A673 (cell line): Measurements from ENCODE around the gene KRT14. TPM values are rescaled to one million over a fixed set of nuclear protein-coding genes. Genes with fewer than 3 reads are reported as not detected.
"Not testable (repeated sequence)": the region's sequence is repeated elsewhere in the genome, so short reads cannot be mapped to it uniquely, and the experiment has no call there.

ENCODE experiments used
- BruUV-seq: library from RNA; stranded (reverse); fragments of 400-500 nt; replicated peaks from 2 replicates; lab custom pipeline; 2021; lab: Mats Ljungman, UMichigan
- CTCF ChIA-PET: fragments of 300-600 bp; sonication (Branson Sonifier 250); formaldehyde crosslinking; loops from one replicate; lab custom pipeline; 2022; ENCODE audit warnings: antibody characterized with exemption; lab: Charles Lee
- POLR2A ChIA-PET: fragments of 300-600 bp; sonication (Branson Sonifier 250); formaldehyde crosslinking; loops from one replicate; lab custom pipeline; 2022; ENCODE audit warnings: antibody characterized with exemption; ENCODE audit not compliant: low non-redundant PET; lab: Charles Lee
- DNase-seq: peaks from one replicate; pipeline ENCODE4 v3.0.0-alpha.2; 2015; ENCODE audit warnings: low spot score
- H3K27ac ChIP-seq: fragments of 200-600 bp; sonication (generic); 2 replicates; pipeline ENCODE4 v1.5.1; 2016; ENCODE audit warnings: mixed run types, low read depth, mild to moderate bottlenecking, mixed read lengths, antibody characterized with exemption, low read length; ENCODE audit not compliant: poor library complexity, severe bottlenecking
- H3K27me3 ChIP-seq: fragments of 200-600 bp; sonication (generic); replicated peaks from 2 replicates; pipeline ENCODE4 v1.6.1; 2017; ENCODE audit warnings: mixed run types, low read depth, mild to moderate bottlenecking, mixed read lengths, antibody characterized with exemption, low read length; ENCODE audit not compliant: insufficient read depth, poor library complexity
- H3K36me3 ChIP-seq: fragments of 200-600 bp; sonication (generic); 2 replicates; pipeline ENCODE4 v1.6.1; 2016; ENCODE audit warnings: mixed run types, mild to moderate bottlenecking, mixed read lengths, antibody characterized with exemption, low read length; ENCODE audit not compliant: insufficient read depth, poor library complexity, severe bottlenecking
- H3K4me1 ChIP-seq: fragments of 200-600 bp; sonication (generic); 2 replicates; pipeline ENCODE4 v1.6.1; 2017; ENCODE audit warnings: mixed run types, mild to moderate bottlenecking, mixed read lengths, antibody characterized with exemption, low read length; ENCODE audit not compliant: insufficient read depth, poor library complexity, severe bottlenecking
- H3K4me3 ChIP-seq: fragments of 200-600 bp; sonication (generic); 2 replicates; pipeline ENCODE4 v1.5.1; 2016; ENCODE audit warnings: low read depth, mixed run types, mild to moderate bottlenecking, mixed read lengths, low read length; ENCODE audit not compliant: poor library complexity, severe bottlenecking
- H3K9me3 ChIP-seq: fragments of 200-600 bp; sonication (generic); 2 replicates; pipeline ENCODE4 v1.6.1; 2016; ENCODE audit warnings: mixed run types, low read depth, mild to moderate bottlenecking, mixed read lengths, antibody characterized with exemption, low read length; ENCODE audit not compliant: poor library complexity, severe bottlenecking
- CTCF ChIP-seq: fragments of 300-800, 200-600 bp; sonication (generic); conservative IDR thresholded peaks from 2 replicates; pipeline ENCODE4 v1.5.1; 2017; ENCODE audit warnings: low read depth, mild to moderate bottlenecking, antibody characterized with exemption, low read length, moderate library complexity, mixed read lengths
- EZH2 ChIP-seq: fragments of 200-600 bp; sonication (generic); IDR thresholded peaks from 2 replicates; pipeline ENCODE4 v1.6.1; 2017; ENCODE audit warnings: borderline replicate concordance, low read depth, mild to moderate bottlenecking, mixed read lengths, antibody characterized with exemption, low read length; ENCODE audit not compliant: poor library complexity, severe bottlenecking
- intact Hi-C: fragments of 100-400 bp; cut with micrococcal nuclease; formaldehyde crosslinking; loops from one replicate; pipeline ENCODE4 v1.10.0; 2022; ENCODE audit not compliant: unreplicated experiment
- total RNA-seq: library from RNA; stranded (reverse); gene quantifications from 2 replicates; pipeline ENCODE4 v1.2.3, GENCODE V29; 2021

KRT14 gene
- total RNA-seq, 1 experiment from 2014 or later = not detected

- POLR2A ChIA-PET = no interaction called here
These were observed 3.3 kb downstream of the KRT14 start for GRCh38 chr17:41583137-41584127.

DNA sequence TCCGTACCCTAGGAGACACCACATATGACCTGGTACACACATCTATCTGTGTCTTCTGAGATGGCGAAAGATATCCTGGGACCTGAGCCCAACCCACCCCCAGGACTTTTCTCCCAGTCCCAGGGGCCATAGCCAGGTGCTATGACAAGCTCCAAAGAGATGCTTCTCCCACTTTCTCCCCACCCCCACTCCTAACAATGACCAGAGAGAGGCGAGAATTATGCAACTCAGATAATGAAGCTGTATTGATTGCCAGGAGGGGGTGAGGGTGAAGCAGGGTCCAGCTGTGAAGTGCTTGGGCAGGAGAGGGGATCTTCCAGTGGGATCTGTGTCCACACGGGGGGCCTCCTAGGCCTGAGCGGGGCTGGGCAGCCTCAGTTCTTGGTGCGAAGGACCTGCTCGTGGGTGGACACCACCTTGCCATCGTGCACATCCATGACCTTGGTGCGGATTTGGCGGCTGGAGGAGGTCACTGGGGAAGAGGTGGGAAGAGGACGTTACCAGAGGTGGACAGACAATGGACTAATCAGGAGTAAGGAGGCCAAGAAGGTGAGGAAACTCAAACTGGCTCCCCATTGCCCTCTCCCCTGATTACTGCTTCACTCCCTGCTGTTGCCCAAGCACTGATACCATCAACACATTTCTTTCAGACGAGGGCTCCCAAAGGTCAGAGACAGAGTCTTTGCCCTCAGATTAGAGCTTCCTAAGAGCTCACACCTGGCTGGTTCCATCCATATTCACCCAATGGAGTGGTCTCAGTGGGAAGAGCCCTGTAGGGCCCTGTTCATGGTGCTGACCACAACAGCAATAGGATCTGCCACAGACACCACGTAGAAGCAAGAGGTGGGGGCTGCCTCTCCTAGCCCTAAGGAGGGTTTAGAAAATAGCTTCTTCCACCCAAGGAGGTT lies 4.4 kb downstream of the KRT14 start:
- H3K4me1 ChIP-seq, CTCF ChIA-PET, H3K9me3 ChIP-seq, H3K4me3 ChIP-seq, intact Hi-C loops, BruUV-seq, H3K36me3 ChIP-seq, DNase-seq, H3K27ac ChIP-seq, POLR2A ChIA-PET, H3K27me3 ChIP-seq: not testable (repeated sequence)

More at GRCh38 chr17:41583137-41584127, 3.3 kb downstream of the KRT14 start:
- intact Hi-C loops = no loop called here
- CTCF ChIA-PET = no interaction called here
- Histone ChIP-seq H3K36me3 (no peaks in the 10 kb centered on the region), H3K9me3 (no peaks in the 10 kb centered on the region), H3K4me3 (no peak overlapping the region), H3K27ac (no peak overlapping the region), H3K27me3 (no peaks in the 10 kb centered on the region), H3K4me1 (no peaks in the 10 kb centered on the region)
- TF ChIP-seq EZH2 (no peak), CTCF (no peak)
- BruUV-seq = no TSS peak
- DNase-seq = no peak

GRCh38 chr17:41581366-41582060 lies 5.2 kb downstream of the KRT14 start:
- Histone ChIP-seq H3K27me3 (no peaks in the 10 kb centered on the region), H3K9me3 (no peaks in the 10 kb centered on the region), H3K4me3 (no peak overlapping the region), H3K4me1 (no peaks in the 10 kb centered on the region), H3K36me3 (no peaks in the 10 kb centered on the region), H3K27ac (no peak overlapping the region)
- TF ChIP-seq CTCF (no peak), EZH2 (no peak)
- DNase-seq = no peak
- intact Hi-C loops = no loop called here
- POLR2A ChIA-PET = no interaction called here
- CTCF ChIA-PET = no interaction called here
- BruUV-seq = no TSS peak
